NCI-H2196 (cell line): Measurements from ENCODE around the gene CRNKL1.

Source experiments
- DNase-seq: peaks from one replicate; lab custom pipeline; 2025; ENCODE audit not compliant: unreplicated experiment; lab: John Stamatoyannopoulos, UW

Gene CRNKL1

DNA sequence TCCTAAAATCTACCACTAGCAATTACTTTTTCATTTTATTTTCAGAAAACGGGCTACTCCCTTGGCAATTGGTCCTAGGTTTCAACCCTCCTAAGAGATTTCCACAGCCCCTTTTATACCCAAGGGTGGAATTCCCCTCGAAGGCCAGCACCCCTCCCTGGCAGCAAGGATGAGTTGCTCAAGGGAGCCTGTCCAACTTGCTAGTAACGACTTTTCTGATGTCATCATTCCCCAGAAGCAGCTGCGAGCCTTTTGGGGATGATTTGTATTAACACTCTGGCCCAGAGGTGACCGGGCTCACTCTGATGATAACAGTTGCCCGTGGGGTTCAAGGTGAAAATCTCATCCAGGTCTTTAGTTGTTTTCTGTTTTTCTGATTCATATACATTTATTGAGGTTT, 65.8 kb downstream of the CRNKL1 start:
- no peak for DNase-seq
